Muscle of back (tissue), 11 donors: ENCODE data around the gene RXFP4. TPM values are rescaled to one million over a fixed set of nuclear protein-coding genes. Genes with fewer than 3 reads are reported as not detected.
"Not testable (repeated sequence)": the region's sequence is repeated elsewhere in the genome, so short reads cannot be mapped to it uniquely, and the experiment has no call there.

Experiments used
- DNase-seq, 3 donors: peaks; one replicate each; pipeline versions ENCODE4 v3.0.0 to v3.0.0-alpha.2; 2013
- polyA plus RNA-seq, 10 donors: library from polyadenylated mRNA; unstranded; fragments of 120-200 nt; gene quantifications; one replicate each; pipeline ENCODE4 v1.2.1, GENCODE V29; 2013; ENCODE audit not compliant: insufficient read length in 10 of 10

RXFP4 gene
- polyA plus RNA-seq, 10 donors: 0.14 to 0.22 (median 0.16) TPM; not detected in 7

DNA sequence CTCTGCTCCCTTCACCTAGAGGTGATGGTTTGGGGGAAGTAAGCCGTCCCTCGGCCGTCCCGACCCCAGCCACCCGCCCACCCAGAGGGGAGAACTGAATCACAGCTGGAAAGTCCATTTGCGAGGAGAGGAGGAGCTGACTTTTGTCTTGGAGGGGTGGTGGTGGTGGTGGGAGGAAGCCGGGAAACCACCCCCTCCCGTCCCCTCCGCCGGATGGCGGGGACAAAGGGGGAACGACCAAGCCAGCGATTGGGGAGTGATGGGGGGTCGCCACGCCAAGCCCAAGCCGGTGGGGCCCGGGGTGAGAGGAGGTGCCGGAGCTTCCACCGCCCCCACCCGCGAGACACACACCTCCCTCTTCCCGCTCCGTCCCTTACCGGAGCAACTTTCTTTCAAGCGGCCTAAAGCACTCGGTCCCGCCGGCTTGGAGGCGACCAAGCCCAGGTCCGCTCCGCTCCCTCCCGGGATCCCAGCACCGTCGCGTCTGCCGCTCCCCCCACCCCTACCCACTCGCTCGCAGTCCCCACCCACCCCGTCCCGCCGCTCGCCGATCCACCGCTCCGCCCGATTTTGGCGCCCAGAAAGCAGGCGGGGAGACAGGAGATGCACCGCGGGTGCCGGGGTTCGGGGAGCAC, 36.4 kb downstream of the RXFP4 start:
- peak in 2 of 3 donors; percentile 61 to 85 for DNase-seq

DNA sequence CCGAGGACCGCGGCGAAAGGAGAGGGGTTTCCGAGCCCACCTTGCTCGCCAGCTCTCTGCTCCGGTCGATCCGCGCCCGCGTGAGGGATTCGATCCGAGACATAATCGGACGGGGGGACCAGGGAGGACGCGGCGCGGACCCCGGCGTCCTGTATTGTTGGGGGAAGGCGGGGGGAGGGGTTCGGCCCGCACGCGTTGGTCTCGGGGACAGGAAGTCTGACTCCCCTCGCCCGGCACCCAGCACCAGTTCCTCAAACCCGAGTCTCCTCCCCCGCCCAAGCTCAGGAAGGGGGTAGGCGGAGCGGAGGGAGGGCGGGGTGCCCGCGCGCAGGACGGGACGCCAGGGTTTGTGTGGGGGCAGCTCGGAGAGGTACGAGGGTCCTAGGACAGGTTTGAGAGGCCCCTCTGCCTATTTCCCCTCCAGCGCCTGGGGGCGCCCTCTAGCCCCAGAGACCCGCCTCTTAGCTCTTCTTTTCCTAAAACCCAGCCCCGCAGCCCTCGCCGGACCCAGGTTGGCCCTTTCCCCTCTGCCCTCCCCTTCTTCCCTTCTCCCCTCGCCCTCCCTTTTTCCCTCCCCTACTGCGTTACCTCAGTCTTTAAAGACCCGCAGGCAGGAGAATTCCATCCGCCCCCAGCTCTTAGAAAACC, 37.0 kb downstream of the RXFP4 start, which contains the start of gene ARHGEF2:
TSS of gene ARHGEF2 (minus strand) at position 223 of the 648 bp plus-strand sequence. CDS start at position 103, 120 bp downstream.
- DNase-seq: peak; percentile 83 to 93 (median 84)

DNA sequence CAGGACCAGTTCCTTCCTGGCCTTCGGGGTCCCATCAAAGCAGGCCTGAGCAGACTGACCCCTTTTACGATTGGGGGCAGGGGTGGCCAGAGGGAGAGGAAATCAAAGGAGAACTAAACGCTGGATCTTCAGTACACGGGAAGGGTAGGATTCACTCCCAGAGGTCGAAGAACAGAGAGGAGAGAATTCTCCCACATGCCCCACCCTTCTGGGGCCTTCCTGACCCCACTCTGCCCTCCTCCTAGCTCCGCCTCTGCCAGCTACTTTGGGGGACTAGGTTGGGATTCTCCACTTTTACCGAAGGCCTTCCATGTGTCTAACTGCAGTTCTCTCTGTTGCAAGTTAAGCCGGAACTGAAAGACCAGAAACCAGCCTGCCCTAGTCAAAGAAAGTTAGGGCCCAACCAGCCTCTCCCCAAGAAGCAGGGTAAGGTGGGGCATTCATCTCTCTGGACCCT, 37.6 kb downstream of the RXFP4 start:
- peak in 1 of 3 donors; percentile 71 for DNase-seq

DNA sequence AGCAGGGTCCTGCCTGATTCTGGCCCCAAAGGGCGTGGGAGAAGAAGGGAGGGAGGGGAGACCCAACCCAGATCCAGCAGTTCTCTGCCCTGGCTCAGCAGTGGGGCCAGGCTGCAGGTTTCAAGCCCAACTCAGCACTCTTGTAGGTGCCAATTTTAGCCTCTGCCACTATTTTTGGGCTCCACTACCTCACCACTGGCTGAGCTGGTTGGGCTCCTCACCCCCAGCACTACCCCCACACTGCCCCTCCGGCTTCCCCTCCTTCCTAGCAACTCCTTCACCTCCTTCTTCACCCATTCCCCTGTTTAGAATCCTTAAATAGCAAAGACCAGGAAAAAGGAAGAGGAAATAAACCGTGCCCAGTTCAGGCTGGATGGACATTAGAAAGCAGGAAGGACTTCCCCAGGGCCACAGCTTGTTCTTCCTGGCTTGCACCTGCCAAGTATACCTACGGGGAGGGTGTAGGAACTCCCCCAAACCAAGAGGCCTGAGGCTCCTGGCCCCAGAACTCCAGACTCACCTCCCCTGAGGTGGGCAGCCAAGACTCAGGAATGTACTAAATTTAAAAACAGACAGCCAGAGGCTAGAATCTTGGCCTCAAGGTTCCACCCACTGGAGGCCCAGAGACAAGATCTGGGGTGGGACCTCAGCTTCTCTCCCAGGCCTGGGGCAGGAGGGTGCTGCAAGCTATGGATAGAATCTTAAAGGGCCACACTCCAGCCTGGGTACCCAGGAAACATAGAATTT, 38.3 kb downstream of the RXFP4 start:
- peak in 2 of 3 donors; percentile 58 for DNase-seq

DNA sequence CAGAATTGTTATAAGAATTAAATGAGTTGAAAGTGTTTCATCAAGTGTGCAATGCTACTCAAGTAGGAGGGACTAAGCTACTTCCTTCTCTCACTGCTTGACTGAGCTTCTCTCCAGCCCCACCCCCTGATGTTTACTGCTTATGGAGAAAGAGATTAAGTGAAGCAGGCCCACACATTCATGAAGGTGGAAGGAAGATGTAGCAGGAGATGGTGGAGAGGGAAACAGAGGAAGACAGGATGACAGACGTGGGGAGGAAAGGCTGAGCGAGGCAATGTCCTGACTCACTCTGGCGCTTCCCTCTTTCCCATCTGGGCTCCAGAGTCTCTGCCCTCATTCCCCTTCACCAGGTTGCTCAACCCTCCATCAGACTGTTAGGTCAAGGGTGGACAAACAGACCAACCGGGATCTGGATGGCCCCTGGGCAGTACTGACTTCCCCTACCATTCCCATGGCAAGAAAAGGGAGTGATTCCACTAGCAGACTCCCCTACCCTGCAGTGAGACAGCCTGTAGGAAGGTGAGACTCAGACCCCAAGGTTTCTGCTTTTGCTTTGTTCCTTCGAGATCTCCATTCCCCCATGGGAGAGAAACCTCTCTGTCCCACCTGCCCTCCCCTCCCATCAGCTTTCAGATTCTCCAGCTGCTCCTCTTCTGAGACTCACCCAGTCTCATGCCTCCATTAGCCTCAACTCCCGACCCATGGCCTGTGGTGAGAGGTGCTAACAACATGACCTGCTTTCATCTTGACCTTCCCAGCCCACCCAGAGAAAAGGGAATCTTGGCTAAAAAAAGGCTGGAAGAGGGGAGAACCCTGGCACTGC, 40.0 kb downstream of the RXFP4 start:
- no peak for DNase-seq

DNA sequence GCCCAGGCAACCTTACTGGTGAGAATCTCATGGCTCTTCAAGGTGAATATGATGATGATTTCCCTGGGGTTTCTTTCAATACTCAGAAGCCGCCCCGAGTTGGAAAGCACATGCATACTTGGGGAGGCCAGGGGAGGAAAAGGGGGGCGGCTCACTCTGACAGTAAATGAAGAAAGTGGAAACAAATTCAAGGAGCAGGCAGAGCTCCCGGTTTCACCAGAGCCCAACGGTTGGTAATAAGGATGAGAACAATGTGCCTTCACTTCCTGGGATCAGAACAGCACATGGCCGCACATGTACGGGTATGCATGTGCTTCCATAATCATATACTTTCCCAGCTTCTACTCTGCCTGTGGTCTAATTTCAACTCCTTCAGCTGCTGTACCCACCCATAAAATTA, 40.7 kb downstream of the RXFP4 start:
- DNase-seq: no peak

DNA sequence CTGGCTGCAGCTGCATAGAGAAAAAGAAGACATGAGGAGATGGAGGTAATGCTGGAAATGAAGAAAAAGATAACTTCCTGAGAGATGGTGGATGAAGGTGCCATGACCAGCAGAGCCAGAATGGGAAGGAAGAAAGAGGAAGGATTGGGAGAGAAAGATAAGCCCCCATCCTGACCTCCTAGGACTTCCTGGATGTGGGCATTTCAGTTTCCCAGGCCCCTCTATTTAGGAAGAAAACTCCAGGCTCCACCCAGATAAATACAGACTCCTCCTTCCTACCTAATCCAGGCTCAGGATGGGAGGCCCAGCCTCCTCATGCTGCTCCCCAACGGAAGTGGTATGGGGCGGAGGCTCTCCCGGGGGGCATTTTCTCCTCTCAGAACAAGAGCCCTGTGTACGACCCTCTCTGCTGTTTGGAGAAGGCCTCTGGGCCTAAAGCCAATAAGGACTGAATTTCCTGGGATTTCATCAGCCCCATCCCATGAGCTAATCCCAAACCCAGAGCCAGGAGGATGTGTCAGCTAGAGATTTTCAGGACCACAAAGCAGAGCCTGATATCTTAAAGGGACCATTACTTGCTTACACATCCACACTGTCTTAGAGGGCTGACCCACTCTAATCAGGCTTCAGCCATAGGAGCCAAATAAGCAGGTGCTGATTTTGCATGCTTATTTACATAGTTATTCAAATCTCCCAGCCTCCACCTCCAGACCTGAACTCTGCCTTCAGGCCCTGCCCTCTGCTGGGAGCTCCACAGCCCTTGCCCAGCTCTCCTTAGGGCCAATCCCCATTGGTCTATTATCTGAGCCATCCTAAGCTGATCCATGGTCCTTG, 42.0 kb downstream of the RXFP4 start:
- DNase-seq: peak; percentile 89 to 99 (median 95)

DNA sequence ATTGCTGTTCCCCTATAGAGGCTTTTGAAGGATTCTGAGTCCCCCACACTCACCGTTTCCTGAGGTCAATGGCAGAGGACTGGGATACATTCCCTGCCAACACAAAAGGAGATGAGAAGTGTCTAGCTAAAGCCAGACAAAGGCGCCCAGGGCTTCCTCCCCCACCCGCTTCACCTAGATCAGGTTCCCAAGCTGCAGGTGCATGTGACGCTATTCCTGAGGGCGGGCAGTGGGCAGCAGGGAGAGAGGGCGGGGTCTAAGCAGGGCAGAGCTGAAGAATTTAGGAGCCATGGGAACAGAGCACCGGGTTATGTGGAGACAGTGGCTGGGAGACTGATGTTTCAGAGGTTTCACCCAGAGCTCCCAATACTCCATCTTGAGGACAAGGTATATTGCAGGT, 42.9 kb downstream of the RXFP4 start:
- no peak for DNase-seq

DNA sequence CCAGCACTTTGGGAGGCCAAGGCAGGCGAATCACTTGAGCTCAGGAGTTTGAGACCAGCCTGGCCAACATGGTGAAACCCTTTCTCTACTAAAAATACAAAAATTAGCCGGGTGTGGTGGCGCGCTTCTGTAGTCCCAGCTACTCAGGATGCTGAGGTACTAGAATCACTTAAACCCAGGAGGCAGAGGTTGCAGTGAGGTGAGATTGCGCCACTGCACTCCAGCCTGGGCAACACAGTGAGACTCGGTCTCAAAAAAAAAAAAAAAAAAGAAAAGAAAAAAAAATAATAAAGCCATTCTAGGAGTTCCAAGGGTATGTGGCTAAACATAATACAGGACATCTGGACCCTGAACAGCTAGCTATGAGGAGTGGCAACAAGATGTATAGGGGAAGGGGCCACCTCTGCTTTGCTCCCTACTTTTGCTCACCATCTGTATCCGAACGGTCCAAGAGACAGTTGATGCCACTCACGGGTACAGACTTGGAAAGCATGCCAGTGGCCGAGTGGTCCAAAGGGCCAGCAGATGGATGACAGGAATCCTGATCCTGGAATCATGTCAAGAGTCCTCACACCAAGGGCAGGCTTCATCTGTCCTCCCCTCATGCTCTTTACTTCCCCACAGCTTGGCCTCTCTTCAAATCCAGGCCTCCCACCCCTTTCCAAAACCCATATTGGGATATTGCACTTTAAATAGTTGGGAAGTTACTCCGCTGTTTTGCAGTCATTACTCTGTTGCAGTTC, 43.6 kb downstream of the RXFP4 start:
- not testable (repeated sequence) for DNase-seq

DNA sequence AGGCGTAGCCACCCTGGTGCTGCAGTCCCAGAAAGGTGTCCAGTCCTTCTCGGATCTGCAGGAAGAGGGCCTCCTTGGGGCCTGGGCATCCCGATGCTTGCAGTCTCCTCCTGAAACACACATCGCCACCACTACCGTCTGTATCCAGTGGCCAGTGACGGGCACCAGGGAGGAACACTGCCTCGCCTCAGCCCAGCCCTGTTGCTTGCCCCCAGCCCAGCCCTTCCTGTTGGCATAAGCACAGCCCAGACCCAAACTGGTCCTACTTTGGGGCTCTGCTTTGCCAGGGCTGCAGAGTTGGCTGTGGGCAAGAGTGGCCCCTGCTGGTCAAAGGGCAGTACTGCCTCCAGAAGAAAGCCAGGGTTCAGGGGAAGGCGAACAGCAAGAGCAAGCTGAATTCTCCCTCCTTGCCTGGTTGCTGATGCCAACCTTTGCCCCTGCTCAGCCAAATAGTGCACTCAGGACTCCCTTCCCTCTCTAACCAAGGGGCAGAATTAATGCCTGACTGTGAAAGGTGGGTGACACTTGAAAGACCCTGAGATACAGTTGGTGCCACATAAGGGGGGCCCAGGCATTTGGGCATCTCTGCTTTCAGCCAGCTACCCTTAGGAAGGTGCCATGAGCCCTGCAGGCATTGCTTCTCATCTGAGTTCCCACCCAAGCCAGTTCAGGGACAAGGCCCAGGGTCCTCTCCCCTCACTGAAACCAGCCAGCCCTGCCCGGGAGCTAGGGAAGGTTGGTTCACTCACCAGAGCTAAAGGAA, 48.0 kb downstream of the RXFP4 start:
- peak in 2 of 3 donors; percentile 78 to 87 for DNase-seq

DNA sequence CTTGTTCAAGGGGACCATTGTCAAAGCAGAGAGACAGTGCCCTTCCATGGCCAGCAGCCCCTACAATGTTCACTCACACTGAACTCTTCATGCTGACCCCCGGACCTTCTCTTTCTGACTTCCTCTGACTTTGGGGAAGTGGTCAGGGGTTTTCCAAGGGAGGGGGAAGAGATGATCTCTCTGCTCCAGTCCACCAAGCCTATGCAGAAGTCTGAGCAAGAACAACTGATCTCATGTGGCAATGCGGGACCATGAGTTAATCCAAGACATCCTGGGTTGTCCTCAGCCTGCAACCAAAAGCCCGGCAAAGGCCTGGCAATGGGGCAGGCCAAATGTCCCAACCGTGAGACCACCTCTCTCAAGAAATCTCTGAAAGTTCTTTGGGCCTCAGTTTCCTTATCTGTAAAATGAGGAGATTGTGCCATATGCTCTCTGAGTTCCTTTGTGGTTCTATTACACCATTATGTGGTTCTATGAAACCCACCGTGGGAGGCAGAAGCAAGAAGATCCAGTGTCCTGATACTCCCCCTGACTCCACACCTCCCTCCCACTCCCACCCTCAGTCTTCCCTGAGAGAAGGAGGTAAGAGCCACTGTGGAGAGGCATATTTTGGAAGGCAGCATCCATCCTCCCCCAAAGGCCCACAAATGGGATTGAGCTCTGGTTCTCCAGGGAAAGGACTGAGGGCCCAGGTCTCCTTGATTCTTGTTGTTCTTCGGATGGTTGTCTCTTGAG, 48.7 kb downstream of the RXFP4 start:
- DNase-seq: peak in 1 of 3 donors; percentile 24

Other genes with a start within 250 kb of the RXFP4 start
- gene GON4L, start 84.4 kb upstream of the RXFP4 start, polyA plus RNA-seq: 10 to 100 TPM; 21.8 to 43.6 (median 30.3) TPM
- 10 to 100 TPM; 13.1 to 19.8 (median 16.1) TPM for gene SYT11, start 82.1 kb upstream of the RXFP4 start, polyA plus RNA-seq
- 10 to 100 TPM; 20.7 to 33.1 (median 25.6) TPM for gene RIT1, start 30.3 kb upstream of the RXFP4 start, polyA plus RNA-seq
- gene KHDC4, start 7.2 kb upstream of the RXFP4 start, polyA plus RNA-seq: 10 to 100 TPM; 21.9 to 51.3 (median 30.2) TPM
- 100 to 1,000 TPM in 9 of 10 donors, 10 to 100 TPM in 1; 97.7 to 165 (median 139) TPM for gene ARHGEF2, start 36.9 kb downstream of the RXFP4 start, polyA plus RNA-seq
- 100 to 1,000 TPM; 212 to 298 (median 248) TPM for gene SSR2, start 79.3 kb downstream of the RXFP4 start, polyA plus RNA-seq
- 10 to 100 TPM; 37.6 to 47.4 (median 43.0) TPM for gene UBQLN4, start 112.2 kb downstream of the RXFP4 start, polyA plus RNA-seq
- 10 to 100 TPM; 32.4 to 46.7 (median 36.3) TPM for gene LAMTOR2, start 113.1 kb downstream of the RXFP4 start, polyA plus RNA-seq
- 10 to 100 TPM in 2 of 10 donors, under 1 TPM in 6, not detected in 2; 0.26 to 11.7 (median 0.34) TPM for gene RAB25, start 119.5 kb downstream of the RXFP4 start, polyA plus RNA-seq
- 10 to 100 TPM; 10.8 to 30.7 (median 21.3) TPM for gene MEX3A, start 140.8 kb downstream of the RXFP4 start, polyA plus RNA-seq
- 100 to 1,000 TPM; 244 to 379 (median 270) TPM for gene LMNA, start 173.1 kb downstream of the RXFP4 start, polyA plus RNA-seq
- gene SEMA4A, start 211.9 kb downstream of the RXFP4 start, polyA plus RNA-seq: 1 to 10 TPM; 2.0 to 7.5 (median 3.3) TPM